RPMI8226 (cell line): ENCODE data around the gene SYPL1.

Experiments used
- DNase-seq: peaks from one replicate; pipeline ENCODE4 v3.0.0-alpha.2; 2015

Gene SYPL1

DNA sequence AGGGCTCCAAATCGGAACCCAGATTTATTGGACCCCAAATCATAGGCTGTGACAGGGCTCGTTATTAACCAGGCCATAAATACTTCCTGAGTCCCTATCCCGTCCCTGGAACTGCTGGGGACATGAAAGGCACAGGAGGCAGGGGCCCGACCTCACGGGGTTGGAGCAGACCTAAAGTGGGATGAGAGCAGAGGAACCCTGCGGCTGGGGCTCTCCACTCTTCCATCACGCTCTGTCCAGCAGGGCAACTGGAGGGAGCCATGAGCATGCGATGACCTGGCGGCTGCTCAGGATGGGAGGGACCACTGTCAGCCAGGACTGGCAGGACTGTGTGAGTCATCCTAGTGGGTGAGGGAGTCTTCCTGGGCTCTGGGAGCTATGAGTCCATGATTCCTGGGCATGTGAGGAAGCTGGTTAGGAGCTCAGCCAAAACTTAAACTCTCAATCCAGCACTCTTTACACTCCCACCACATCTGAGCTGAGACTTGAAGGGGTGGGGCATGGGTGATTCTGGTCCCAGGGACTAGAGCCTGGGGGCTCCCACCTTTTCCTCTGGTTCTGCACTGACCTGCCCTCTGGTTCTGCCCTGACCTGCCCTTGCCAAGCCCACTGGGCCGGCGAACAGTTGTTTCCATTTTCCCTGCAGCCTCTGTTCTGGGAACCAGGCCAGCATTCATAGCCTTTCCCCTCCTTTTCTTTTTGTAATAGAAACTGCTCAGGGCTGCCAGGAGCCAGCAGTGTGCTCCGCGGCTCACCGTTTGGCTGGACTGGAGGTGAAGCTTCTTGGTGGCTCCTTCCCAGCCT lies 47.1 kb downstream of the SYPL1 start:
- DNase-seq: peak; percentile 54

DNA sequence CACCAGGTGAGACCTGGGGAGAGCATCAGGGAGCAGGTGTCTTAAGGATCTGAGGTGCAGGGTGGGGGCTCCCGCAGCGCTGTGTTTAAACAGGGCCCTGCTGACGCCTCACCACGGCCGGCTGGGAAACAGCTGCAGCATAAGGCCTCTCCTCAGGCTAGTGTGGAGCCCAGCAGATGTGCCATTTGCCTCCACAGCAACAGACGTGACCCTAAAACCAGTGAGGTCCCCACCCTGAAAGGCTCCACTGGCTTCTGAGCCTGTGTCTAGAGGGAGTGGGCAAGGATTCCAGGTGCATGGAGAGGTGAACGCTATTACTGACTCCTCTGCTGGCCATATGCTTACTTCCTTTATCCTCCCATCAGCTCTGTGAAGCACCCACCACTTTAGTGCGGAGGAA lies 47.8 kb downstream of the SYPL1 start:
- no peak for DNase-seq

DNA sequence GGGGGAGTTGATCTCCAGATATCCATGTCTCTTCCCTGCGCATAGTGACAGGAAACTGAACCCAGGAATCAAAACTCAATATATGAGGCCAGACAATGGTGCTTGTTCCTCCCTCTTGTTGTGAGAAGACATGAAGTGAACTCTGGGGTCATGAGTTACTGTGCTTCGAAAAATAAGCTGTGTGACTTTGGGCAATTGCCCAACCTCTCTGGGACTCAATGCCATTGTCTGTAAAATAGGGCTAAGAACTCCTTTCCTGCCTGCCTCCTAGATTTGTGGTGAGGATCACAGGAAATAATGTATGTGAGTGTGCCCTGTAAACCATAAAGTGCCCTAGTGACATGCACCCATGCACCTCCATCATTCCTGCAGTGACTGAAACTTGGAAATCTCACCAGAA lies 48.4 kb downstream of the SYPL1 start:
- no peak for DNase-seq

DNA sequence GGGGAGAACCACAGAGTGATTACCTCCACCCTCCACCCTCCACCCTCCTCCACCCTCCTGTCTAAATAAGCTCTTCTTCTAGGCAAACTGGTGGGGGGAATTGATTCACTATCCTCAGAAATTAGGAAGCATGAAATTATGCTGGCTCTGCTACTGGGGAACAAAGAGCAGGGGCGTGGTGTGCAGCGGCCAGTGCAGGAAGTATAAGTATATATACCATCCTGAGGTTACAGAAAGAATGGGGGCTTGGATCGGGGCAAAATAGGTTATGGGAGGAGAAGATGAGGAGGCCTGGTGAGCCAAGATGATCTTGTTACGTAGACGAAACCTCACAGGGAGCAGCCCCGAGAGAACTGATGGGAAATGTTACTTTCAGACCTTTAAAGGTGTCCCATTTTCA lies 49.1 kb downstream of the SYPL1 start:
- DNase-seq: no peak

GRCh38 chr7:106062521-106062931 lies 49.6 kb downstream of the SYPL1 start:
- no peak for DNase-seq

GRCh38 chr7:106062006-106062405 lies 50.1 kb downstream of the SYPL1 start:
- no peak for DNase-seq

DNA sequence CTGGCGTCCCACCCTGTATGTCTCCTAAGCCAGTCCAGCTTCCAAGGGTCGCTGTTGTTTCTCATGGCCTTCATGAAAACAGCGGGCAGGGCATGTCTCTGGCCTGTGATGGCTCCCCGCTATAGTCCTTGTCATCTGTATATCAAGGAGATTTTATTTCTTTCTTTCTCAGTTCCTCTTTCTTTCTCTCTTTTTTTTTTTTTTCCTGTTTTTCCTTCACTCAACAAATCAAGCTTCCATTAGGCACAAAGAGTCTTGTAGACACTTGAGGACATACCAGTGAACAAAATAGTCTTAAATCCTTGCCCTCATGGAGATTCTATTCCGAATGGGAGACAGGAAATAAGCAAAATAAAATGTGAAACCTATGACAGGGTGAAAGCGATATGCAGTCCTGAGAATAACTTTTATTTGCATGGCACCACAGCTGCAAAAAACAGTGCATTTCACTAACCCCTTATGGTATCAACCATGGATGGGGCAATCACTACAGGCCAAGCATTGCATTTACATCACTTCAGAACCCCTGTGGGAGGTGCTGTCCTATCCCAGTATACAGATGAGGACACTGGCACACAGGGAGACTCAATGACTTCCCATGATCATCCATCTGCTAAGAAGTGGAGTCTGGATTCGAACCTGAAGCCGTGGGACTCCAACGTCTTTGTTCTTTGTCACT lies 50.7 kb downstream of the SYPL1 start:
- DNase-seq: peak; percentile 36

DNA sequence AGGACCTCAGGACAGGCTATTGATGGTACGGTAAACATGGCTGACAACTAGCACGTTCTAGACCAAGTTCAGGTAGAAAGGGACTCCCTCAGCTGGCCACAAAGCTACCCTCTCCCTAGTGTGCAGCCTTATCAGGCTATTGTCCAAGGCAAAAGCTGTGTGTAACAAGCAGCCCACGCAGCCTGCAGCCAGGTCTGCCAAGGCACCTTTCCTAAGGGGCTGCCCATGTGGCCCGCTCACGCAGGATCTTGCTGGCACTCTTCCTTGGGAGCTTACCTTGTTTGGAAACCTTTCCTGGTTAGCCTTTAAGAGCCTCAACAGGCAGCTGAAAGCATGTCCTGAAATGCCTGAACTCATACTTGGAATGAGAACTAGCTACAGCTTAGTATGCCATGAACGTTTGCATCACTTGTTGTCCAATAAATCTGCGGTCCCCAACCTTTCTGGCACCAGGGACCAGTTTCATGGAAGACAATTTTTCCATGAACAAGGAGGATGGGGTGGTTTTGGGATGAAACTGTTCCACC lies 51.7 kb downstream of the SYPL1 start:
- DNase-seq: no peak

DNA sequence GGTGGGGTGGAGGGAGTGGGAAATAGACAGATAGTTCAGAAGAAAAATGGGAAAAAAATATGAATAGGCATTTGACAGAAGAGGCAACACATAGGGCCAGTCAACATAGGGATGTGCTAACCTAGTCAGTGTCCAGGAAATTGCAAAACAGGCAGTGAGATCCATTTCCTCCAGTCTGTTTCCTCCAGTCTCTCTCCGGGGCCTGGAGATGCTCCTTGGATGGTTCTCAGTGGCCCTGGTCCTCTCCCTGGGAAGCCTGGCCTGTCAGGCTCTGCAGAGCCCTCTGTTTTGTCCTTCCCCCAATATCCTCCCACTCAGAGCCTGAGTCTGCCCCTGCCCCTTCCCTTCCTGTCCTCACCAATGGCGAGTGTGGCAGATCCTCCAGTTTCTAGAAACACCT lies 52.6 kb downstream of the SYPL1 start:
- DNase-seq: no peak

GRCh38 chr7:106058928-106059324 lies 53.2 kb downstream of the SYPL1 start:
- DNase-seq: no peak

GRCh38 chr7:106057962-106058927 lies 53.9 kb downstream of the SYPL1 start:
- DNase-seq: peak; percentile 33

DNA sequence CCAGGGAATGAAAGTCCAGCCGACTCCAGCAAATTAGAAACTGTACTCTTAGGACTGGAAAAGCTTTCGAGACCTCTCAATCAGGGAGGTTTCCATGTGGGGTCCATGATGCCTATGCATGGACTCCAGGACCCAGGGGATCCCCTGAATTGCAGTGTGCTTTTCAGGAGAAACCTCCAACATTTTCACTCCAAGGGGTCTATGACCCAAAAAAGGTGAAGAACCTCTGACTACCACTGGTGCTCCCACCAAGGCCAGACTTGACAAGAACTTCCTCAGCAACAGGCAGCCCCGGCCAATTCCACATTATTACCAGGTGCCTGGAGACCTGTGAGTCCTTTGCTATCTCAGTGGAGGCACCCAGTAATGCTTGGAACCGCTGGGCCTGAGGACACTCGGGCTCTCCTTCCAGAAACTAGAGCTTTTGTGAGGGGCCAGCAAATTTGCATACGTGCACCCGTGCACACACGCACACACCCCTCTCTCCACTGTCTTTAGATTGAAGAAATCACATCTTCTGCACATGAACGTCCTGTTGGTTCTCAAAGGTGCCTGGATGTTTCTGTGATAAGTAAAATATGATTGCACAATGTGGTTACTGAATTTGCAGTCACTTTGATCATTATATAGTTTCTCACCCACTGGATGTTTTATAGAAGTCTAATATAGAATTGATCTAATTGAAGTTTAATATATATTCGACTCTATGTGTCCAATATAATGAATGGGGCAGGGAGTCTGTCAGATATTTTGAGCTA lies 54.7 kb downstream of the SYPL1 start:
- DNase-seq: no peak

- DNase-seq: peak; percentile 83
These were observed 55.5 kb downstream of the SYPL1 start for GRCh38 chr7:106056513-106057203.

DNA sequence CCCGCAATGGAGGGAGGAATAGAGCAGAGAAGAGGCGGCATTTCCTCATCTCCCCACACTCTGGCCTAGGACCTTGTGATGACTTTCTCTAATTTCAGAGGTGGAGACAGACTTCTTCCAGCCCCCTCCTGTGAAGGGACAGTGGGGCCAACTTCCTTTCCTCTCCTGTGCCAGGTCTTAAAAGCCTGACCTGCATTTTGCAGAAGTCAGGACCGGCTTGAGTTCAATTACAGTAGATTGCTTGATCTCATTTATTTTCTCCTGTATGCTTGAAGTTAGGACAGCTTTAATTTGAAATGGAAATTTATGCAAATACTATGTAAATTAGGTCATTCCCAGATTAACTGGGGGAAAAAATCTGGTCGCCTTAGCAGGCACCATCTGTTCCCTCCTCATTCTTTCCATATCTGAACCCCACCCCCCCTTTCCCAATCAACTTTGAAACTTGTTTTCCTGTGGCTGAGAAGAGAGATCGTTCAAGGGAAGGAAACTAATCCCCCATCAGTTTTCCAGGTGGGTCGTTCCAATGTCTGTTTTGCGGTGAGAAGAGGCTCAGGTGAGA lies 57.1 kb downstream of the SYPL1 start:
- DNase-seq: no peak

DNA sequence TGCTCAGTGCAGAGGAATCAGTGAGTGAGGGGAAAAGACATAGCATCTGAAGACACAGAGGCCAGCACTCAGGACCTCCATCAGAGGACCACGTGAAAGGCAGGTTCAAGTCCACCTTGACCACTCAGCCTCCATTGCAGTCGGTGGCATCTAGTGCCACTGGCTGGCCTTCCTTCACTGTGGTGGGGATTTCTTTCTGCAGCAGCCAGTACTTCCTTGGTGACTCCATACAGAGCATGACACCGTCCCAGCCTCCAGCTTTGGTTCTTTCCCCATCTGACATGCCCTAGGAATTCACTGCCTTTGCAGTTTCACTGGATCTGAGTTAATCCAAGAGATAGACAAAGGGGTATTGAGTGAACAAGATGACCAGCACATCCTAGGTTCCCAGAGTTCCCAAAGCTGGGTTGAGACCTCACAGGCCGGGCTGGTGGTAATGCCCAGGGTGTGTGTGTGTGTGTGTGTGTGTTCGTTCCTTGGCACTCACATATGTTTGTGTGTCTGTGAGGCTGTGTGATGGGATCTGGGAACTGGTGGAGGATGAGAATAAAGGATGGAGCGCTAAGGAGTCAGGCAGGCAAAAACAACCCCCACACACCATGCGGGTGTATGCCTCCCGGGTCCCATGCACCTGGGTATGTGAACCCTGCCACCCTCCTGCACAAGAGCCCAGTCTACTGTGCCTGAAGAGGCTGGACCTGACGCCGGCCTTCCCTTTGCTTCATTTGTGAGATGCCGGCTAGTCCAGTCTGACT lies 57.8 kb downstream of the SYPL1 start:
- no peak for DNase-seq

DNA sequence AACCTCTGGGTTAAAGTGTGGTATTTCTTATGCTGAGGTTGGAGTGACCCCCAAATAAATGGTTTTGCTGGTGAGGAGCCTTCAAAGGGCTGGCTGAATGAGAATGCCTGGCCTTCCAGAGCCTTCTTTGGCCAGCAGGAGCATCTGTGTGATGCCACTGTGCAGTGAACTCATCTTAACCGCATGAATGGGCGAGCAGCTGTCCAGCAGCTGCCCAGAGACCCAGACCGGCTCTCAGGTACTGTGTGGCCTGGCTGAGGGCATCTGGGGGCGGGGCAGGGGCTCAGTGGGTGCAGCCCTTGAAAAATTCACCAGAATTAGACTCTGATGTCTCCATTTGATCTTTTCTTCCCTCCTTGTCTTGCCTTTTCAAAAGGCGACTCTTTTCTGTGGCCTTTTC lies 59.0 kb downstream of the SYPL1 start:
- no peak for DNase-seq

DNA sequence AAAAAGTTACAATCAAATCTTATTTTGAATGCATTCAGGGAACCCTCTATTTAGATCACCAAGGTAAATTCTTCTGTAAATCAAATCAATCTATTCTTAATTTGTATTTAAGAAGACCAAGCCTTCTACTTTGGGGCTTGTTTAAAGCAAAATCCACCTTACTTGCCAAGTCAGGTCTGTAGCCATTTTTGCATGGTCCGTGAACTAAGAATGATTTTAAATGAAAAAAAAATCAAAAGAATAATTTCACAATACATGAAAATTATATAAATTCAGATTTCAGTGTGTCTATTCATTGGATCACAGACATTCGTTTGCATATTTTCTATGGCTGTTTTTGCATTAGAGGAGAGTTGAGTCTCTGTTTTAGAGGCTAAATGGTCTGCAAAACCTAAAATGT lies 59.4 kb downstream of the SYPL1 start:
- DNase-seq: no peak

GRCh38 chr7:106050746-106051117 lies 61.4 kb downstream of the SYPL1 start:
- DNase-seq: no peak

GRCh38 chr7:106050002-106050745 lies 61.9 kb downstream of the SYPL1 start:
- DNase-seq: no peak
